ENCODE results near the gene KRTAP5-11.
"Not testable (repeated sequence)": the region's sequence is repeated elsewhere in the genome, so short reads cannot be mapped to it uniquely, and the experiment has no call there.

The KRTAP5-11 gene

DNA sequence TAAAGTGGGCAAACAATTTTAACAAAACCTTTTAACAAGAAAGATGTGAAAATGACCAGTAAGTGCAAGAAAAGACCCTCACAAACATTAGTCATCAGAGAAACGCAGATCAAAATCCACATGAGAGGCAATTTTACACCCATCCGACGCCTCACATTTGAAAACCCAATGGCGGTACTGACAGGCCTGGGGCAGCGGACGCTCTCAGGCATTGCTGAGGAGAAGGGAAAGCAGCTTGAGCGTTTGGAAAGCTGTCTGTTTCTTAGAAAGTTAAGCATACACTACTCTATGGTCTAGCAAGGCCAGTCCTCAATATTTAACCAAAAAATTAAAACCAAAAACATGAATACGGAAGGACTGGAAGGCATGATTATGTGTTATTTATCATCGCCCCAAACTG lies 46.9 kb downstream of the KRTAP5-11 start:
- Histone ChIP-seq H3K9me3 (ENCODE audit: low read length) (no peaks in the 10 kb centered on the region), H3K4me3 (ENCODE audit: low read depth, low read length, poor library complexity, severe bottlenecking) (no peak overlapping the region), H3K79me2 (ENCODE audit: insufficient read depth, low read length) (no peaks in the 10 kb centered on the region), H3K4me1 (ENCODE audit: insufficient read depth, low read length, severe bottlenecking) (no peaks in the 10 kb centered on the region), H4K20me1 (ENCODE audit: insufficient read depth, low read length) (no peaks in the 10 kb centered on the region), H2AFZ (ENCODE audit: low read length) (no peak overlapping the region), H3F3A (ENCODE audit: insufficient read depth, low read length) (no peaks in the 10 kb centered on the region), H3K9me2 (ENCODE audit: low read depth, low read length) (no peaks in the 10 kb centered on the region), H3K27ac (ENCODE audit: low read depth, low read length, poor library complexity, severe bottlenecking) (no peak overlapping the region), H3K4me2 (ENCODE audit: low read length) (no peak overlapping the region), H3K27me3 (ENCODE audit: insufficient read depth, low read length) (no peaks in the 10 kb centered on the region), H3K36me3 (ENCODE audit: insufficient read depth, low read length) (no peaks in the 10 kb centered on the region), H3K9ac (ENCODE audit: low read length) (no peak overlapping the region)
- TF ChIP-seq, protein P1, sequence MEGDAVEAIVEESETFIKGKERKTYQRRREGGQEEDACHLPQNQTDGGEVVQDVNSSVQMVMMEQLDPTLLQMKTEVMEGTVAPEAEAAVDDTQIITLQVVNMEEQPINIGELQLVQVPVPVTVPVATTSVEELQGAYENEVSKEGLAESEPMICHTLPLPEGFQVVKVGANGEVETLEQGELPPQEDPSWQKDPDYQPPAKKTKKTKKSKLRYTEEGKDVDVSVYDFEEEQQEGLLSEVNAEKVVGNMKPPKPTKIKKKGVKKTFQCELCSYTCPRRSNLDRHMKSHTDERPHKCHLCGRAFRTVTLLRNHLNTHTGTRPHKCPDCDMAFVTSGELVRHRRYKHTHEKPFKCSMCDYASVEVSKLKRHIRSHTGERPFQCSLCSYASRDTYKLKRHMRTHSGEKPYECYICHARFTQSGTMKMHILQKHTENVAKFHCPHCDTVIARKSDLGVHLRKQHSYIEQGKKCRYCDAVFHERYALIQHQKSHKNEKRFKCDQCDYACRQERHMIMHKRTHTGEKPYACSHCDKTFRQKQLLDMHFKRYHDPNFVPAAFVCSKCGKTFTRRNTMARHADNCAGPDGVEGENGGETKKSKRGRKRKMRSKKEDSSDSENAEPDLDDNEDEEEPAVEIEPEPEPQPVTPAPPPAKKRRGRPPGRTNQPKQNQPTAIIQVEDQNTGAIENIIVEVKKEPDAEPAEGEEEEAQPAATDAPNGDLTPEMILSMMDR (IDR thresholded peaks at IDR 0.05; ENCODE audit: low read length), result no peak
- no peak for TF ChIP-seq EZH2 (IDR thresholded peaks at IDR 0.05; ENCODE audit: borderline replicate concordance, low read length)

DNA sequence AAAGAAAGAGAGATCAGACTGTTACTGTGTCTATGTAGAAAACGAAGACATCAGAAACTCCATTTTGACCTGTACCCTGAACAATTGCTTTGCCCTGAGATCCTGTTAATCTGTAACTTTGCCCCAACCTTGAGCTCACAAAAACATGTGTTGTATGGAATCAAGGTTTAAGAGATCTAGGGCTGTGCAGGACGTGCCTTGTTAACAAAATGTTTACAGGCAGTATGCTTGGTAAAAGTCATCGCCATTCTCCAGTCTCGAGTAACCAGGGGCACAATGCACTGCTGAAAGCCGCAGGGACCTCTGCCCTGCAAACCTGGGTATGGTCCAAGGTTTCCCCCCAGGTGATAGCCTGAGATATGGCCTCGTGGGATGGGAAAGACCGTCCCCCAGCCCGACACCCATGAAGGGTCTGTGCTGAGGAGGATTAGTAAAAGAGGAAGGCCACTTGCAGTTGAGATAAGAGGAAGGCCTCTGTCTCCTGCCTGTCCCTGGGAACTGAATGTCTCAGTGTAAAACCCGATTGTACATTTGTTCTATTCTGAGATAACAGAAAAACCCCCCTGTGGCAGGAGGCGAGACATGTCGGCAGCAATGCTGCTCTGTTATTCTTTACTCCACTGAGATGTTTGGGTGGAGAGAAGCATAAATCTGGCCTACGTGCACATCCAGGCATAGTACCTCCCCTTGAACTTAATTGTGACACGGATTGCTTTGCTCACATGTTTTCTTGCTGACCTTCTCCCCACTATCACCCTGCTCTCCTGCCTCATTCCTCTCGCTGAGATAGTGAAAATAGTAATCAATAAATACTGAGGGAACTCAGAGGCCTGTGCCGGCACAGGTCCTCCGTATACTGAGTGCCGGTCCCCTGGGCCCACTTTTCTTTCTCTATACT lies 47.7 kb downstream of the KRTAP5-11 start:
- H3K9me3 ChIP-seq (ENCODE audit: low read length); H4K20me1 ChIP-seq (ENCODE audit: insufficient read depth, low read length); H3K27ac ChIP-seq (ENCODE audit: low read depth, low read length, poor library complexity, severe bottlenecking); H3K4me1 ChIP-seq (ENCODE audit: insufficient read depth, low read length, severe bottlenecking); H3K9me2 ChIP-seq (ENCODE audit: low read depth, low read length); H3K79me2 ChIP-seq (ENCODE audit: insufficient read depth, low read length); H3K27me3 ChIP-seq (ENCODE audit: insufficient read depth, low read length); H3K4me2 ChIP-seq (ENCODE audit: low read length); H3K9ac ChIP-seq (ENCODE audit: low read length); H3K36me3 ChIP-seq (ENCODE audit: insufficient read depth, low read length); H3F3A ChIP-seq (ENCODE audit: insufficient read depth, low read length); H2AFZ ChIP-seq (ENCODE audit: low read length); H3K4me3 ChIP-seq (ENCODE audit: low read depth, low read length, poor library complexity, severe bottlenecking): not testable (repeated sequence)

DNA sequence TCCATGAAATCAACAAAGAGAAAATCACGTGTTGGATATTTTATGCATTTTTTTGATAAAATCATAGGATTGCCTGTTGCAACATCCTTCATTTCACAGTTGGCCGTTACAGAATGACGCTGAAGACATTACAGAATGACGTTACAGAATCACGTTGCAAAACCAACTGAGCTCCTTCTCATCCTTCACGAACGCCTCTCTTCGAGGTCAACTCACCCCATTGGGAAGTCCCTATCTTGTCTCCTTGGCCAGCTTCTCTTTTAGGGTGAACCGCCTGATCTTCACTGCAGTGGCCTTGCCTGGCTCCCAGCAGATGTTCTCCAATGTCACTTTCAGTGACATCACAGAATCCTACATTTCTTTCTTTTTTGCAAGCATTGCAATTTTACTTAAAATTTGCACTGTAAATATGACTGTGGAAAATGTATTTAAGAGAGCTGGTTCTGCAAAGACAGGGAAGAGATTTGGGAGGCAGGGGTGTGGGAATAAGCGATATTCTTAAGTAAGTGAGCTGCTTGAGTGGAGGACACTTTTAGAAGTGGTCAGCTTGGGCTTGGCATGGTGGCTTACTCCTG lies 50.6 kb downstream of the KRTAP5-11 start:
- Histone ChIP-seq H3K27me3 (ENCODE audit: insufficient read depth, low read length) (no peaks in the 10 kb centered on the region), H3F3A (ENCODE audit: insufficient read depth, low read length) (no peaks in the 10 kb centered on the region), H4K20me1 (ENCODE audit: insufficient read depth, low read length) (no peaks in the 10 kb centered on the region), H2AFZ (ENCODE audit: low read length) (no peak overlapping the region), H3K9ac (ENCODE audit: low read length) (no peak overlapping the region), H3K4me3 (ENCODE audit: low read depth, low read length, poor library complexity, severe bottlenecking) (no peak overlapping the region), H3K79me2 (ENCODE audit: insufficient read depth, low read length) (no peaks in the 10 kb centered on the region), H3K4me2 (ENCODE audit: low read length) (no peak overlapping the region), H3K27ac (ENCODE audit: low read depth, low read length, poor library complexity, severe bottlenecking) (no peak overlapping the region), H3K9me2 (ENCODE audit: low read depth, low read length) (no peaks in the 10 kb centered on the region), H3K4me1 (ENCODE audit: insufficient read depth, low read length, severe bottlenecking) (no peaks in the 10 kb centered on the region), H3K36me3 (ENCODE audit: insufficient read depth, low read length) (no peaks in the 10 kb centered on the region), H3K9me3 (ENCODE audit: low read length) (no peaks in the 10 kb centered on the region)
- TF ChIP-seq EZH2 (IDR thresholded peaks at IDR 0.05; ENCODE audit: borderline replicate concordance, low read length), result no peak
- TF ChIP-seq, protein P1 (IDR thresholded peaks at IDR 0.05; ENCODE audit: low read length), result no peak
